Colonic mucosa (tissue), 4 donors: ENCODE data around the gene TIRAP. TPM values are rescaled to one million over a fixed set of nuclear protein-coding genes. Genes with fewer than 3 reads are reported as not detected.

Source experiments
- DNase-seq: peaks from one replicate; pipeline ENCODE4 v3.0.0-alpha.2; 2020
- H3K27ac ChIP-seq: fragments of 200-600 bp; one replicate; pipeline ENCODE4 v1.8.0; 2021
- H3K27me3 ChIP-seq: fragments of 200-600 bp; one replicate; pipeline ENCODE4 v1.8.0; 2021
- H3K36me3 ChIP-seq: fragments of 200-600 bp; one replicate; pipeline ENCODE4 v1.8.0; 2021
- H3K4me1 ChIP-seq: fragments of 200-600 bp; one replicate; pipeline ENCODE4 v1.8.0; 2021; ENCODE audit warnings: mild to moderate bottlenecking
- H3K4me3 ChIP-seq: fragments of 200-600 bp; one replicate; pipeline ENCODE4 v1.8.0; 2021
- H3K9ac ChIP-seq, 2 donors: one replicate each; pipeline ENCODE4 v1.7.0; 2013; ENCODE audit warnings: control low read depth in 2 of 2, low read depth in 2 of 2, low read length in 2 of 2
- H3K9me3 ChIP-seq: fragments of 200-600 bp; one replicate; pipeline ENCODE4 v1.8.0; 2021
- intact Hi-C: fragments of 100-400 bp; cut with DNase I; formaldehyde crosslinking; loops from one replicate; pipeline ENCODE4 v1.14.1; 2022
- total RNA-seq, 2 donors: library from RNA; stranded (reverse); fragmentation: NEBNext Ultra II Directional in 1 of 2; extraction: Animal tissue kit (Norgen Biotek cat#: 25700) in 1 of 2; gene quantifications; one replicate each; pipeline ENCODE4 v1.2.1, GENCODE V29; 2021
- TF ChIP-seq, protein P1 (sequence below): fragments of 200-600 bp; IDR thresholded peaks from one replicate; pipeline ENCODE4 v1.8.0; 2022; ENCODE audit warnings: antibody characterized with exemption, mild to moderate bottlenecking
- donor health status: healthy.
- donor health status: DM: no; HTN: no; CAD: no.
- donor health status: DM: no; HTN: no; CAD: no.

Gene TIRAP
- total RNA-seq, 2 donors from 2014 or later: 16.4 to 17.8 TPM

DNA sequence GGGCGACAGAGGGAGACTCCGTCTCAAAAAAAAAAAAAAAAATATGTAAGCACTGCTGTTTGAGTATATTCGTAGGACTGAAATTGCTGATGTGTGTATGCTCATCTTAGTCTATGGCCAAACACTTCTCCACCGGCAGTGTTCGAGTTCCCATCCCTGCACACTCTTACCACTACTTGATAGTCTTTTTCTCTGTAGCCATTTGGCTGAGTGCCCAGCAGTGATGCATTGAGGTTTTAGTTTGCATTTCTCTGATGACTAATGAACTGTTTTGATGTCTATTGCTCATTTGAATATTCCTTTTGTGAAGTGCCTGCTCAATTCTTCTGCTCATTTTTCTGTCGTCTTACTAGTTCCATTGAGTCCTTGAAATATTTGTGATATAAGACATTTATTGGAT is 1.9 kb downstream of the TIRAP start:
- H3K4me3 ChIP-seq: no peak overlapping the region
- no peaks in the 10 kb centered on the region for H3K27me3 ChIP-seq
- peak; percentile 67 for DNase-seq
- H3K36me3 ChIP-seq: no peaks in the 10 kb centered on the region
- H3K4me1 ChIP-seq: peaks cover 7% of the 10 kb centered on the region
- intact Hi-C loops: no loop called here
- H3K9ac ChIP-seq: no peak overlapping the region
- TF ChIP-seq, protein P1, sequence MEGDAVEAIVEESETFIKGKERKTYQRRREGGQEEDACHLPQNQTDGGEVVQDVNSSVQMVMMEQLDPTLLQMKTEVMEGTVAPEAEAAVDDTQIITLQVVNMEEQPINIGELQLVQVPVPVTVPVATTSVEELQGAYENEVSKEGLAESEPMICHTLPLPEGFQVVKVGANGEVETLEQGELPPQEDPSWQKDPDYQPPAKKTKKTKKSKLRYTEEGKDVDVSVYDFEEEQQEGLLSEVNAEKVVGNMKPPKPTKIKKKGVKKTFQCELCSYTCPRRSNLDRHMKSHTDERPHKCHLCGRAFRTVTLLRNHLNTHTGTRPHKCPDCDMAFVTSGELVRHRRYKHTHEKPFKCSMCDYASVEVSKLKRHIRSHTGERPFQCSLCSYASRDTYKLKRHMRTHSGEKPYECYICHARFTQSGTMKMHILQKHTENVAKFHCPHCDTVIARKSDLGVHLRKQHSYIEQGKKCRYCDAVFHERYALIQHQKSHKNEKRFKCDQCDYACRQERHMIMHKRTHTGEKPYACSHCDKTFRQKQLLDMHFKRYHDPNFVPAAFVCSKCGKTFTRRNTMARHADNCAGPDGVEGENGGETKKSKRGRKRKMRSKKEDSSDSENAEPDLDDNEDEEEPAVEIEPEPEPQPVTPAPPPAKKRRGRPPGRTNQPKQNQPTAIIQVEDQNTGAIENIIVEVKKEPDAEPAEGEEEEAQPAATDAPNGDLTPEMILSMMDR: no peak
- H3K9me3 ChIP-seq: no peaks in the 10 kb centered on the region
- no peak overlapping the region for H3K27ac ChIP-seq

DNA sequence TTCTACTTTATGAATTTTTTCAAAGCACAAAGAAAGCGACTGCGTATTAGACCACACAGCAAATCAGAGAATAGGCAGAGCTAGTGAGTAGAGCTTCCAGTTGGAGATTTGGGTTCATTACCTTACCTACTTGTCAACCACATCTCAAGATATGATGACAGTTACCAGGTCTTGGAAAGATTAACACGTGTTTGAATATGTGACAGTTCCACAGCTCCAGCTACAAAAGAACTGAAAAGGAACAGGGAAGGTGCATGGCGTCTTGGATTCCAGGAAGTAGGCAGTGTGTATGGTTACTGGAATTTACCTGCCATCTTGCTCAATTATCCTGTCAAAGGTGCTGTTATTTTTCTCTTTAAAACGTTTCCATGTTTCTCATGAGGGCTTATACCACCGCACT is 5.3 kb downstream of the TIRAP start:
- Histone ChIP-seq H3K4me3 (no peak overlapping the region), H3K9ac (no peak overlapping the region), H3K36me3 (peaks cover 5% of the 10 kb centered on the region), H3K9me3 (no peaks in the 10 kb centered on the region), H3K27ac (no peak overlapping the region), H3K27me3 (no peaks in the 10 kb centered on the region), H3K4me1 (peaks cover 7% of the 10 kb centered on the region)
- intact Hi-C loops: no loop called here
- TF ChIP-seq, protein P1: no peak
- no peak for DNase-seq

DNA sequence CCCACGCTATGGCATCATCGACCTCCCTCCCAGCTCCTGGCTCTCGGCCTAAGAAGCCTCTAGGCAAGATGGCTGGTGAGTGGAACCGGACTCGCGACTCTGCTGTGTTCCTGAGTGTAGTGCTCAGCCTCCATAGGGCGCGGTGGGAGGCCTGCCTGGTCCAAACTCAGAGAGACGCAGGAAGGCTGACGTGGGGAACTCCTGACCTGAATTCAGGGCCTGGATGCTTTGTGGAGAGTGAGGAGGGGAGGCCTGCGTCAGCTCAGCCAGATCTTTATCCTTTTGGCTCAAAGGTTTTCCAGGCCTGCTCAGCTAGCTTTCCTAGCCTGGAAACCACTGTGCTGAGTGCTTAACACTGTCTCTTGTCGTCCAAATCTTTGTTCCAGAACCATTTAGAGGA is 8.0 kb downstream of the TIRAP start:
- Histone ChIP-seq H3K36me3 (peaks cover 5% of the 10 kb centered on the region), H3K27ac (no peak overlapping the region), H3K27me3 (no peaks in the 10 kb centered on the region), H3K9ac (no peak overlapping the region), H3K4me3 (no peak overlapping the region), H3K4me1 (no peaks in the 10 kb centered on the region), H3K9me3 (no peaks in the 10 kb centered on the region)
- intact Hi-C loops: no loop called here
- TF ChIP-seq, protein P1: no peak
- no peak for DNase-seq

DNA sequence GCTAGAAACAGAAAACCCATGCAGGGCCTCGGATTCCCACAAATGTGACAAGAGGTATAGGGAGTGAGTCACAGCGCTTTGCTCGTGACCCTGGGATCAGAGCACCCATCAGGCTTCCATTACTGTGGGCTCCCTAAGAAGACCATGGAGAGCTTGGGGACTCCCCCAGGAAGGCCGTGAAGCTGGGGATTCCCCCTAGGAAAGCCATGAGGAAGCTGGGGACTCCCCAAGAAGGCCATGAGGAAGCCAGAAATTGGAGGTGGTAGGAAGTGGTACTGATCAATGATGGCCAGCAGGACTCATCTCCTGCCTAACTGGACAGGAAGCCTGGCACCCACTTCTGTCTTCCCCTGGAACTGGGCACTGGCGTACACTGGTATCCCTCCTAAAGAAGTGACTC is 10.8 kb downstream of the TIRAP start:
- no peak for DNase-seq
- no peaks in the 10 kb centered on the region for H3K27me3 ChIP-seq
- no peak overlapping the region for H3K4me3 ChIP-seq
- H3K27ac ChIP-seq: no peak overlapping the region
- TF ChIP-seq, protein P1: no peak
- no peak overlapping the region for H3K9ac ChIP-seq
- intact Hi-C loops: no loop called here
- no peaks in the 10 kb centered on the region for H3K9me3 ChIP-seq
- H3K4me1 ChIP-seq: no peaks in the 10 kb centered on the region
- H3K36me3 ChIP-seq: peaks cover 5% of the 10 kb centered on the region

DNA sequence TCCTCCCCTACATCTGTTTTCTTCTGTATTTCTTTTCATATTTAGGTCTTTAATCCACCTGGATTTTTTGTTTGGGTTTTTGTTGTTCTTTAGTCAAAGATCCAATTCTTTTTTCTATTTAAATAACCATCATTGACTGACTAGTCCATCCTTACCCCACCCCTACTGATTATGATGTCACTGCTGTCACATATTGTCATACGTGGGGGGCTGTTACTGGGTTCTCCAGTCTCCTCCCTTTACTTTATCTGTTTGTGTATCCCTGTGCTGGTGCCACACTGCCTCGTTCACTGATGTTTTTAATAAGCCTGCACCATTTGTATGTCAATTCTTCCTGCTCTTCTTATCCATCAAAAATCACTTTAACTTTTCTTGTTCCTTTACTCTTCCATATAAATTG is 14.1 kb downstream of the TIRAP start:
- TF ChIP-seq, protein P1: no peak
- peaks cover 5% of the 10 kb centered on the region for H3K36me3 ChIP-seq
- no peak overlapping the region for H3K4me3 ChIP-seq
- no peaks in the 10 kb centered on the region for H3K27me3 ChIP-seq
- no peaks in the 10 kb centered on the region for H3K9me3 ChIP-seq
- no peak overlapping the region for H3K27ac ChIP-seq
- intact Hi-C loops: no loop called here
- no peaks in the 10 kb centered on the region for H3K4me1 ChIP-seq
- no peak overlapping the region for H3K9ac ChIP-seq
- no peak for DNase-seq
